ENCODE results near the gene CABLES2. TPM values are rescaled to one million over a fixed set of nuclear protein-coding genes. Genes with fewer than 3 reads are reported as not detected.

Gene CABLES2
- total and polyA plus RNA-seq, 2 experiments from 2014 or later, result 0.66 to 7.3 TPM

DNA sequence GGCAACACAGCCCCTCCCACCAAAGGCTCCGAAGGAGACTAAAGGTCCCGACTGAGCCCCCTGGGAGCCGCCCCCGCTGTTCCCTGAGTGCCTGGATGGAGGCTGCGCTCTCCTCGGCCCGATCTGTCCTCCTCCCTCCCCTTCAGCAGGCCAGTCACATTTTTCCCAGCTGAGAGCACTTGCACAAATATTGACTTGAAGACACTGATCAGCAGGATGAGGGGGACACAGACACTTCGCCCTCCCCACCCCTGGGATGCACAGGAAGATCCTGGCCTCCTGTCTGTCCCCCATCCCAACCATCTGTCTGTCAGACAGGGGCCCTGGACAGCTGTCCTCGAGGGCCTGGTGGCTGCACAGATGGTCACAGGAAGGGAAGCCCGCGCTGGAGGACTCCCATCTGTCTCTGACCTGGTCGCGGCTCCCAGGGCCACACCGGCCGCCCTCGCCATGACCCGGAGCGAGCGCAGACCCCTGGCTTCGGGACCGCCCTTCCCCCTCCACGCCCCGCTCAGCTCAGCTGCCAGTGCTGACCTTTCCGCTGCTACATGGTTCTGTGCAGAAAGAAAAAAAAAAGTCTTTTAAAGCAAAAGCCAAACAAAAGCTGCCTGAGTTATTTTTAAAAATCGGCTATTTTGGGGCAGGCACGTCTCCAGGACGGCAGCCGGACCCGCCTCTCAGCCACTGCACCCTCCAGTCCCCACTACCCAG, 51.1 kb downstream of the CABLES2 start:
- H3K27me3 ChIP-seq (replicated peaks; ENCODE audit: insufficient read depth), result no peaks in the 10 kb centered on the region
- H3K79me2 ChIP-seq (ENCODE audit: insufficient read depth), result no peaks in the 10 kb centered on the region
- H3K9me3 ChIP-seq (ENCODE audit: low read depth), result no peaks in the 10 kb centered on the region
- H3K4me3 ChIP-seq, result no peak overlapping the region
- no peaks in the 10 kb centered on the region for H3F3A ChIP-seq (ENCODE audit: insufficient read depth)
- H3K9me2 ChIP-seq (ENCODE audit: insufficient read depth), result no peaks in the 10 kb centered on the region
- TF ChIP-seq EZH2 (IDR thresholded peaks at IDR 0.05; ENCODE audit: insufficient read depth, poor library complexity, severe bottlenecking), result no peak
- TF ChIP-seq EZH2phosphoT487 (IDR thresholded peaks at IDR 0.05; ENCODE audit: insufficient read depth, low read depth), result no peak
- no peak overlapping the region for H3K9ac ChIP-seq
- peak; percentile 46 for DNase-seq
- H2AFZ ChIP-seq, result peak overlapping the region; percentile 13; the same call in 1 of the 2 replicates
- H3K4me1 ChIP-seq (ENCODE audit: insufficient read depth), result peaks cover 33% of the 10 kb centered on the region
- H3K36me3 ChIP-seq (ENCODE audit: low read depth), result no peaks in the 10 kb centered on the region
- H4K20me1 ChIP-seq (ENCODE audit: insufficient read depth), result no peaks in the 10 kb centered on the region
- no peak overlapping the region for H3K27ac ChIP-seq
- WGBS, 2 experiments (ENCODE audit: low coverage in 1 of 2, low lambda C conversion rate in 2 of 2, missing lambda C conversion rate in 2 of 2), result 19% methylated on average over 28 to 29 of the region's 29 CpGs
- in situ Hi-C loops (cut with MboI), result no loop called here
- H3K4me2 ChIP-seq (ENCODE audit: unreplicated experiment), result no peak overlapping the region

DNA sequence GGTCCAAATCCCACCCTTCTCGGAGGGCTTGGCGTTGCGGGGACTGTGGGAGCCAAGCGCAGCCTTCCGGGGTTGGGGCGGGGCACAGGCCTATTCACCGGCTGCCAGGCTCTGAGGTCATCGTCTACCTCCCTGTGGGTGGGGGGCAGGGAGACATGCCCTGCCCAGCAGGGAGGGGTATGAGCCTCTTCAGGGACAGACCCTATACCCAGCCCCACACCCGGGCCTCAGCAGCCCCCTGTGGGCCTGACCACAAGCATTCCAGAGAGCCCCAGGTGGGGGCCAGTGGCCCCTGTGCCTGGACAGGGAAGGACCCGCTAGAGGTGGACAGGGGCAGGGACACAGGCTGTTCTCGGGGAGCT, 51.6 kb downstream of the CABLES2 start:
- H3K79me2 ChIP-seq (ENCODE audit: insufficient read depth), result no peaks in the 10 kb centered on the region
- no peak overlapping the region for H3K27ac ChIP-seq
- no peaks in the 10 kb centered on the region for H3K9me3 ChIP-seq (ENCODE audit: low read depth)
- no peaks in the 10 kb centered on the region for H3K36me3 ChIP-seq (ENCODE audit: low read depth)
- H3K9me2 ChIP-seq (ENCODE audit: insufficient read depth), result no peaks in the 10 kb centered on the region
- no peak overlapping the region for H3K9ac ChIP-seq
- H2AFZ ChIP-seq, result peak overlapping the region; percentile 13; the same call in 1 of the 2 replicates
- no peaks in the 10 kb centered on the region for H3F3A ChIP-seq (ENCODE audit: insufficient read depth)
- peak; percentile 71 for DNase-seq
- no peaks in the 10 kb centered on the region for H4K20me1 ChIP-seq (ENCODE audit: insufficient read depth)
- TF ChIP-seq EZH2 (IDR thresholded peaks at IDR 0.05; ENCODE audit: insufficient read depth, poor library complexity, severe bottlenecking) (no peak), EZH2phosphoT487 (IDR thresholded peaks at IDR 0.05; ENCODE audit: insufficient read depth, low read depth) (no peak)
- H3K4me2 ChIP-seq (ENCODE audit: unreplicated experiment), result no peak overlapping the region
- in situ Hi-C loops (cut with MboI), result no loop called here
- H3K27me3 ChIP-seq (replicated peaks; ENCODE audit: insufficient read depth), result no peaks in the 10 kb centered on the region
- H3K4me1 ChIP-seq (ENCODE audit: insufficient read depth), result peaks cover 33% of the 10 kb centered on the region
- no peak overlapping the region for H3K4me3 ChIP-seq
- WGBS, 2 experiments (ENCODE audit: low coverage in 1 of 2, low lambda C conversion rate in 2 of 2, missing lambda C conversion rate in 2 of 2), result 8 to 17% methylated on average over 7 to 11 of the region's 11 CpGs

DNA sequence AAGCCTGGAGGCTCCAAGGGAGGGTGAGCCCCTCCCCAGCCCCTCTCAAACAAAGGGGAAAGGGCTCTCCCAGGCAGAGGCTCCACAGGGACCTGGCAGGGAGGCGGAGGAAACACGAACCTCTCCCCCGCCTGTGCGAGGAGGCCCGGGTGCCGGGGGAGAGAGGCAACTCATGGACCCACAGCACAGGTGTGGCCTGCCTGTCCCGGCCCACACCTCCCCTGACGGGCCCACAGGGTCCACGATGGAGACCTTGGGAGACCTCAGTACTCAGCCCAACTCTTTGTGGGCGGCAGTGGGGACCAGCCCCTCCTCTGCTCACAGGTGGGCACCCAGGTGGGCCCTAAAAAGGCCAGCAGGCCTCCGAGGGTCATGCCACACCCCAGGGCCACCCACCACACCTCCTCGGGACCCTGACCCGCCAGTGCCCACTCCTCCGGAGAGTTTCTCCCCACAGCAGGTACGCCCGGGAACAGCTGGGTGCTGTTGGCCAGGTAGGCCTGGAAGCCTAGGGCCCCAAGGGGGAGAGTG, 52.2 kb downstream of the CABLES2 start:
- no peak for DNase-seq
- no peak for TF ChIP-seq EZH2phosphoT487 (IDR thresholded peaks at IDR 0.05; ENCODE audit: insufficient read depth, low read depth)
- no peak for TF ChIP-seq EZH2 (IDR thresholded peaks at IDR 0.05; ENCODE audit: insufficient read depth, poor library complexity, severe bottlenecking)
- WGBS, 2 experiments (ENCODE audit: low coverage in 1 of 2, low lambda C conversion rate in 2 of 2, missing lambda C conversion rate in 2 of 2), result 52 to 58% methylated on average over 15 to 16 of the region's 16 CpGs
- H3K27ac ChIP-seq, result no peak overlapping the region
- in situ Hi-C loops (cut with MboI), result no loop called here
- no peak overlapping the region for H2AFZ ChIP-seq
- no peaks in the 10 kb centered on the region for H3F3A ChIP-seq (ENCODE audit: insufficient read depth)
- no peak overlapping the region for H3K4me3 ChIP-seq
- no peaks in the 10 kb centered on the region for H3K9me2 ChIP-seq (ENCODE audit: insufficient read depth)
- no peak overlapping the region for H3K4me2 ChIP-seq (ENCODE audit: unreplicated experiment)
- H3K36me3 ChIP-seq (ENCODE audit: low read depth), result no peaks in the 10 kb centered on the region
- peaks cover 33% of the 10 kb centered on the region for H3K4me1 ChIP-seq (ENCODE audit: insufficient read depth)
- no peaks in the 10 kb centered on the region for H3K9me3 ChIP-seq (ENCODE audit: low read depth)
- no peaks in the 10 kb centered on the region for H4K20me1 ChIP-seq (ENCODE audit: insufficient read depth)
- H3K9ac ChIP-seq, result no peak overlapping the region
- no peaks in the 10 kb centered on the region for H3K79me2 ChIP-seq (ENCODE audit: insufficient read depth)
- no peaks in the 10 kb centered on the region for H3K27me3 ChIP-seq (replicated peaks; ENCODE audit: insufficient read depth)

DNA sequence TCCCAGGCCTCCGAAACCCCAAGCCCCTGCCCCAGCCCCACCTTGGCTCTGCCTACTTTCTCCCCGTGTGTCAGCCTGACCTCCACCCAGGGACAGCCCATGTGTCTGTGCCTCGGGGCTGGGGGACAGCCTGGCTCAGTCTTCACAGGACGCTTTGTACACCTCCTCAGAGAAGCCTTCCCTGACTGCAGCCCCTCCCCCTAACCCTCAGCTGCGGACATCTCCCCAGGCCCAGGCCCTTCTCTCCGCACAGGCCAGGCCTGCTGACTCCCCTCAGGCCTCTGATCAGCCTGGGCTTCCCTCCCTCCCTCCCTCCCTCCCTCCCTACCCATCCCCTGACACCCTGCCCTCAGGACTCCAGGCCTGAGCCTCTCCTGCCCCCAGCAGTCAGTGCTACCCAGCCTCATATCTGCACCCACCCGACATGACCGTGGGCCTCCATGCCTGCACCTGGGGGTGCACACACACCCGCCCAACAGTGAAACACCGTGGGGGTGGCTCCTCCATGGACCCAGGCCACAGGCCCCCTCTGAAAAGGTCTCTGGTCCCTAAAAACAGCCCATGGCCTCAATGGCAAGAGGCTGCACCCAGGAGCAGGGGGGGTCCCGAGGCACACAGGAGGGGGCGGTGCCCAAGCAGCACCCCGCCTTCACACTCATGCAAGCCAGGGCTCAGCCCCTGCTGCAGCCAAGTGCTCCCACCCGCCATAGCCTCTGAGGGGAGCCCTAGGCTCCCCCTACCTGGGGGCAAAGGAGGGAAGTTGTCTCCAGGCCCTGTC, 52.9 kb downstream of the CABLES2 start:
- Histone ChIP-seq H3K79me2 (ENCODE audit: insufficient read depth) (no peaks in the 10 kb centered on the region), H3K36me3 (ENCODE audit: low read depth) (no peaks in the 10 kb centered on the region), H3K27ac (no peak overlapping the region), H3K4me1 (ENCODE audit: insufficient read depth) (peaks cover 28% of the 10 kb centered on the region), H2AFZ (no peak overlapping the region), H3K27me3 (replicated peaks; ENCODE audit: insufficient read depth) (no peaks in the 10 kb centered on the region), H3K4me3 (no peak overlapping the region), H3F3A (ENCODE audit: insufficient read depth) (no peaks in the 10 kb centered on the region), H3K9me2 (ENCODE audit: insufficient read depth) (no peaks in the 10 kb centered on the region), H3K4me2 (ENCODE audit: unreplicated experiment) (no peak overlapping the region), H3K9ac (no peak overlapping the region), H4K20me1 (ENCODE audit: insufficient read depth) (no peaks in the 10 kb centered on the region), H3K9me3 (ENCODE audit: low read depth) (no peaks in the 10 kb centered on the region)
- in situ Hi-C loops (cut with MboI), result no loop called here
- DNase-seq, result no peak
- TF ChIP-seq EZH2 (IDR thresholded peaks at IDR 0.05; ENCODE audit: insufficient read depth, poor library complexity, severe bottlenecking) (no peak), EZH2phosphoT487 (IDR thresholded peaks at IDR 0.05; ENCODE audit: insufficient read depth, low read depth) (no peak)
- 52 to 65% methylated on average over 10 to 14 of the region's 14 CpGs for WGBS, 2 experiments (ENCODE audit: low coverage in 1 of 2, low lambda C conversion rate in 2 of 2, missing lambda C conversion rate in 2 of 2)

All from GM23248 (cell line).